NCI-H446 (cell line): ENCODE results near the gene NCL.
A peak's percentile ranks its signal among the peaks of the same experiment; 100 is the strongest.

Experiments
- DNase-seq, 2 experiments: peaks; one replicate each; lab custom pipeline; 2025; lab: John Stamatoyannopoulos, UW

Gene NCL

DNA sequence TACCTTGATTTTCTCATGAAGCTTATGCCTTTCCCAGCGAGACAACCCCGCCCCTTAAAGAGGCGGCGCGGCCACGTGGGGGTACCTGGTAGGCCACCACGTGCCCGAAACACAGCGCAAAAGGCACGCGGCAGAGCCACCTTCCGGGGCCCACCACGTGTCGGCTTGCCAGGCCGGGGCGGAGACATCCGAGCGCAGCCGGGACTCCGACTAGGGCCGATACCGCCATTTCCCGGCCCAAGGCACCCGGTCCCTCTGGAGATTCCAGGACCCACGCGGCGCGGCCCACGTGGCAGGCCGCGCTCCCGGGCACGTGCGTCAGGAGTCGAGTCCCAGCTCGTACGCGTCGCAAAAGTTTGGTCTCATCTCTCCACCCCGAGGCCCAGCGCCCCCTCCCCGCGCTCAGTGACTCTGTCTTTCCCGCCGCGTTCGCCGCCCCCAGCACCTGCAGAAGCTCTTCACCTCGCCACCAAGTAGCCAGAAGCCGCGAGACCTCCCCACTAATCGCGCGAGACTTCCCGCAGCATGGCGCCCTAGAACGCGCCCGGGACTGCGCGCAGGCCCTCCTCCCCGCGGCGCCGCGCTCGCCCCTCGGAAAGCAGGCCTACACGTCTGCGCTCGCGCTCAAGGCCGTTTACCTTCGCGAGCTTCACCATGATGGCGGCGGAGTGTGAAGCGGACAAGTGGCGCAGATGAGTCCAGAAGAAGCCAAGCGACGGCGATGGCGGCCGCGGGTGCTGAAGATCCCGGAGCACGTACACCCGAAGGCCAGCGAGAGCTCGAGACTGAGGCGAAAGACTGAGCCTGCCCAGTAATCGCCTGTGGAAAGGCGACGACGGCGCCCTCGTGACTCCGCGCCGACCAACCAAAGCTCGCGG, at the start of gene NCL:
Gene NCL (minus strand): TSS at position 787 of the 878 bp plus-strand sequence. CDS start 131 bp downstream, at position 656.
- peak; percentile 92 to 99 for DNase-seq

- DNase-seq: no peak
Observed at GRCh38 chr2:231513746-231514224, 49.5 kb upstream of the NCL start.

DNA sequence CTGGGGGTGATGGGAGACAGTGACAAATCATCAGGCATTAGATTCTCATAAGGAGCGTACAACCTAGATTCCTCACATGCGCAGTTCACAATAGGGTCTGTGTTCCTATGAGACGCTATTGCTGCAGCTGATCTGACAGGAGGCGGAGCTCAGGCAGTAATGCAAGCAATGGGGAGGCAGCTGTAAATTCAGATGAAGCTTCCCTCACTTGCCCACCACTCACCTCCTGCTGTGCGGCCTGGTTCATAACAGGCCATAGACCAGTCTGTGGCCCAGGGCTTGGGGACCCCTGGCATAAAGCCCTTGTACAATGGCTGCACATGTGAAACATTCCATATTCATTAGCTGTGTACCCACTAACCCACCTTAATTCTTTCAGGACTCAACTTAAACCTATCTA, 47.9 kb upstream of the NCL start:
- DNase-seq: no peak

GRCh38 chr2:231503766-231504165, 39.5 kb upstream of the NCL start:
- DNase-seq: no peak

GRCh38 chr2:231502596-231502995, 38.3 kb upstream of the NCL start:
- DNase-seq: no peak

DNA sequence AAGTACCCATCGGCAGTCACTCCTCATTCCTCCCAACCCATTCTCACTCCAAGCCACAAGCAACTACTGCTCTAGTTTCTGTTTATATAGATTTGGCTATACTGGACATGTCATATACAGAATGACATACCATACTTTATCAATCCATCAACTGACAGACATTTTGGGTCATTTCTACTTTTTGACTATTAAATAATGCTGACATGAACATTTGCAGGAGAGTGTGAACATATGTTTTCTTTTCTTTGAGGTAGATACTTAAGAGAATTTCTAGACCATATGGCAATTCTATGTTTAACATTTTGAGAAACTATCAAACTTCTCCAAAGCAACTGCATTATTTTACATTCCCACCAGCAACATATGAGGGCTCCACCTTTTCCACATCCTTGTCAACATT, 33.4 kb upstream of the NCL start:
- no peak for DNase-seq

DNA sequence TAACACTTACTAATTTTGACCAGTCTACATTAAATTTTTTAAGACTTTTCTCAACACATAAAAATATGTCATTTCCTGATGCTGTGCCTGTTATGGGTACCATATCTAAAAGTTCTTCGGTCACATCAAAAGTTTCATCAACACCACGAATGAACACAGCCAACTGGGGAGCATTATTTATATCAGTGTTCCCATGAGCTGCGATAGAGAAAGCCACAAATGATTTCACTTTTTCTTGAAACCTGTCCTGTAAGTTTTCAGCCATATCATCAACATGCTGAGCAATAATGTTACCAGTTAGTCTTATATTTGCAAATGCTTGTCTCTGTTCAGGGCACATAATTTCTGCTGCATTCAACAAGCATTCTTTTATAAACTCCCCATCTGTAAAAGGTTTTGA, 30.4 kb upstream of the NCL start:
- no peak for DNase-seq

- DNase-seq: no peak
Observed at GRCh38 chr2:231490801-231491200, 26.5 kb upstream of the NCL start.

GRCh38 chr2:231489990-231490389, 25.7 kb upstream of the NCL start:
- DNase-seq: no peak

DNA sequence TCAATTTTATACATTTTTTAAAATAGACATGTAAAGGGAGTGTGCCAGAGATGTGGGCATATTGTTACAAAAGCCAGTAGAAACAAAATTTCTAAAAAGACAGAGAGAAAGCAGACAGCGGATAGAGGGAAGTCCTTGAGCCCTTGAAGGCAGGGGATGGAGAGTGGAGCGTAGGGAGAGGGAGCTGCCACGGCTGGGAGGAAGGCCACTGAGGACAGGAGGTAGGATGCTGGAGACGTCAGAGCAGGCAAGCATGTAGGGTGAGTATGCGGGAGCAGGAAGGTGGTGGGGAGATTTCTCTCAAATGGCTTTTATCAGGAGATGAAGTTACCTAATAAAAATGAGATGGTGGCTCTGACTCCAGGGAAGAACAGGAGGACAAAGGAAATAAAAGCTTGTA, 24.0 kb upstream of the NCL start:
- DNase-seq: no peak

- no peak for DNase-seq
Observed at GRCh38 chr2:231486851-231487596, 22.7 kb upstream of the NCL start.

- DNase-seq: peak in 1 of 2 experiments; percentile 24
Observed at GRCh38 chr2:231483398-231484329, 19.4 kb upstream of the NCL start.

DNA sequence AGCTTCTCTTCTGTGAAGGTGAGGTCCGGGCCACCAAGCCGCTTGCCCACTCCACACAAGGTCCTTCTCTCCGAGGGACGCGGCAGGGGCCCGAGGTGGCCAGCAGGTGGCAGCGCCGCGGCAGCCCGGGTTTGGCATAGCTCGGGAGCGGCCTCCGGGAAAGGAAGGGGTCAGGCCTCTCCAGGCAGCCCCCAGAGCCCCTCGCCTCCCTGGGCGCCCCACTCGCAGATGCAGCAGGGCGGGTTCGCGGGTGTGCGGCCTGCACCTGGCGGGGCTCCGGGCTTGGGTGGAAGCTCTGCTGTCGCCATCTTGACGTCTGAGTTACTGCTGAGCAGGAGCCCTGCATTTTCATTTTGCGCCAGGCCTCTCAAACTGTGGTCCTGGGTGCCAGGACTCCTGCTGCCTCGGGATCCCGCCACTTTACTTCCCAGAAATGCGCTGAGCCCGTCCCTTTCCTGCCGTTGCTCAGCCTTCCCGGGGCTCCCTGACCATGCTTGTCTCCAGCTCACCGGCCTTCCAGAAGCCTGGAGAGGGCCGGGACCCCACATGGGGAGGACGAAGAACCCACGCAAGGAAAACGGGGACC, 18.6 kb upstream of the NCL start:
- peak; percentile 24 to 34 for DNase-seq

DNA sequence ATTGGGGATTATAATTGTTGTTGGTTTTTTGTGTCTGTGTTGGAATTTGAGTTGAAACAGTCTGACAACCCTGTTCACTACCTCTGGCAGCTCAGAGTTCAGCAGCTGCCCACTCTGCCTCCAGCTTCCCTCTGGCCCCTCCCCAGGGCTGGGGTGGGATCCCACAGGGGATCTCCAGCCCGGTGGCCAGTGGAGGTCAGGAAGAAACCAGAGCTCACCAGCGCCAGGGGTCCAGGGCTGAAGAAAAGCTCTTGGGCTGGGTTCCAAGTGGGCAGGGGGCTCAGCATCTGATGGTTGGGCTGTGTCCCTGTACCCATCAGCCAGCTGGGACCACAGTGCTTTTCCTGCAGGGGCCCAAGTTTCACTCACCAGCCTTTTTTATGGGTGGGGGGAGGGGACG, 16.5 kb upstream of the NCL start:
- DNase-seq: no peak

GRCh38 chr2:231479455-231479854, 15.2 kb upstream of the NCL start:
- DNase-seq: no peak

DNA sequence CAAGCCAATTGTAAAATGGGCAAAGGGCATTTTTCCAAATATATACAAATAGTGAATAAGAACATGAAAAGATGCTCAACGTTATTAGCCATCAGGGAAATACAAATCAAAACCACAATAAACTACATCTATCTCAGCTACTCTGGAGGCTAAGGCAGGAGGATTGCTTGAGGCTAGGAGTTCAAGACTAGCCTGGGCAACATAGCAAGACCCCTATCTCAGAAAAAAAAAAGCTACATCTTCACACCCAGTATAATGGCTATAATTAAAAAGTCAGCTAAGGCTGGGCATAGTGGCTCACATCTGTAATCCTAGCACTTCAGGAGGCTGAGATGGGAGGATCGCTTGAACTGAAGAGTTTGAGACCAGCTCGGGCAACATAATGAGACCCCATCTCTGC, 12.6 kb upstream of the NCL start:
- no peak for DNase-seq

DNA sequence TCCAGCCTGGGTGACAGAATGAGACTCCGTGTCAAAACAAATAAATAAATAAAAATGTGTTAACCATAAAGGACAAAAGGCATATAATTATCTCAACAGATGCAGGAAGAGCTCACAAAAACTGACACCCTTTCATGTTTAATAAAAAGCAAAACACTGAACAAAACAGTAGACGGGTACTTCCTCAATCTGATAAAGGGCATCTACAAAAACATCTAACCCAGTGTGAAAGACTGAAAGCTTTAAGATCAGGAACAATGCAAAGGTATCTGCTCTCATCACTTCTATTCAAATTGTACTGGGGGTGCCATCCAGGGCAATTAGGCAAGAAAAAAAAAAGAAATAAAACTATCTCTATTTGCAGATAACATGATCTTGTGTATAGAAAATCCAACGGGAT, 11.7 kb upstream of the NCL start:
- no peak for DNase-seq

DNA sequence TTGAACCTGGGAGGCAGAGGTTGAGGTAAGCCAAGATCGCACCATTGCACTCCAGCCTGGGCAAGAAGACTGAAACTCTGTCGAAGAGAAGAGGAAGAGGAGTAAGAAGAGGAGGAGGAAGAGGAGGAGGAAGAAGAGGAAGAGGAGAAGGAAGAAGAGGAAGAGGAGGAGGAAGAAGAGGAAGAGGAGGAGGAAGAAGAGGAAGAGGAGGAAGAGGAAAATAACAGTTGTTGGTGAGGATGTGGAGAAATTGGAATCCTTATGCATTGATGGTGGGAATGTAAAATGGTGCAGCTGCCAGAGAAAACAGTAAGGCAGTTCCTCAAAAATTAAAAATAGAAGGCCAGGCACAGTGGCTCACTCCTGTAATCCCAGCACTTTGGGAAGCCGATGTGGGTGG, 8.5 kb upstream of the NCL start:
- DNase-seq: no peak

DNA sequence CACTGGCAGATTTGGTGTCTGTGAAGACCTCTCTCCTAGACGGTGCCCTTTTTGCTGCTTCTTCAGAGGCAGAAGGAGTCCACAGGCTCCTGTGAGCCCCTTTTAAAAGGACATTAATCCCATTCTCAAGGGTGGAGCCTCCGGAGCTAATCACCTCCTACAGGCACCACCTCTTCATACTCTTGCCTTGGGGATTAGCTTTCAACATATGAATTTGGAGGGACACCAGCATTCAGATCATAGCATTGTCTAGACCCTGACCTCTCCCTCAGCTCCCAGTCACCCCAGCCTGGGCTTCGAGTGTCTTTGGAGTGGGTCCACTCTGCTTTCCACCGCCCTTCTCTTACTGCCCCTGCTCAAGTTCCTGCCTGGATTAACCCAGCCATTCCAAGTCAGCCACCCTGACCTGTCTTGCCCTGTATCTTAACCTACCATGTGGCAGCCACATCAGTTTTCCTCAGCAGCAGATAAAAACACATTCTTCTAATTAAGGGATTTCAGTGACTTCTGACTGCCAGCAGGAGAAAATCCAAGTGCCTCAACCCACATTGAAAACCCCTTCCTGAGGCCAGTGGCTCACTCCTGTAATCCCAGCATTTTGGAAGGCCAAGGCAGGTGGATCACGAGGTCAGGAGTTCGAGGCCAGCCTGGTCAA, 6.1 kb upstream of the NCL start:
- no peak for DNase-seq

- DNase-seq: no peak
Observed at GRCh38 chr2:231469583-231469950, 5.3 kb upstream of the NCL start.
